ENCODE measurements around the gene SIN3A. TPM values are rescaled to one million over a fixed set of nuclear protein-coding genes. Genes with fewer than 3 reads are reported as not detected.

Gene SIN3A
- total and polyA plus RNA-seq, 2 donors (not counting 1 experiment from before 2014, with no cell fraction given) = 23.0 to 27.2 TPM

- DNase-seq (ENCODE audit: low read depth in 2 of 2) = no peak
- H3K4me1 ChIP-seq (ENCODE audit: control insufficient read depth, extremely low read depth, insufficient read depth, low read length) = peaks cover 9% of the 10 kb centered on the region
- no peak for TF ChIP-seq CTCF (conservative IDR thresholded peaks at IDR 0.05 in 1 of 2, IDR thresholded peaks at IDR 0.05 in 1 of 2; ENCODE audit: low read depth in 1 of 2, low read length in 2 of 2)
- TF ChIP-seq EZH2 (IDR thresholded peaks at IDR 0.05; ENCODE audit: low read length, missing control alignments) = no peak
- H2AFZ ChIP-seq (ENCODE audit: low read length) = no peak overlapping the region
- H3K79me2 ChIP-seq (ENCODE audit: control insufficient read depth, insufficient read depth, low read length) = peaks cover 8% of the 10 kb centered on the region
- H4K20me1 ChIP-seq (ENCODE audit: control insufficient read depth, extremely low read depth, insufficient read depth, low read length) = no peaks in the 10 kb centered on the region
- H3K4me2 ChIP-seq (ENCODE audit: extremely low read depth, insufficient read depth, low read length) = peak overlapping the region; percentile 72
- H3K9me3 ChIP-seq (ENCODE audit: control insufficient read depth, insufficient read depth, low read depth, low read length) = no peaks in the 10 kb centered on the region
- no peak overlapping the region for H3K9ac ChIP-seq (ENCODE audit: insufficient read depth, low read length)
- peak overlapping the region; percentile 63 to 88 (median 73) for H3K4me3 ChIP-seq (replicated peaks in 1 of 4; ENCODE audit: control extremely low read depth in 1 of 4, insufficient read depth in 1 of 4, low read depth in 3 of 4, low read length in 4 of 4)
- peaks cover 14% of the 10 kb centered on the region for H3K36me3 ChIP-seq (ENCODE audit: control insufficient read depth, insufficient read depth, low read length)
- peak overlapping the region; percentile 86 for H3K27ac ChIP-seq (ENCODE audit: insufficient read depth, low read length)
- H3K27me3 ChIP-seq (ENCODE audit: control insufficient read depth, insufficient read depth, low read length) = no peaks in the 10 kb centered on the region
These were observed 84.0 kb downstream of the SIN3A start for GRCh38 chr15:75367406-75367912.

- TF ChIP-seq CTCF (conservative IDR thresholded peaks at IDR 0.05 in 1 of 2, IDR thresholded peaks at IDR 0.05 in 1 of 2; ENCODE audit: low read depth in 1 of 2, low read length in 2 of 2) (no peak), EZH2 (IDR thresholded peaks at IDR 0.05; ENCODE audit: low read length, missing control alignments) (no peak)
- no peak overlapping the region for H3K4me2 ChIP-seq (ENCODE audit: extremely low read depth, insufficient read depth, low read length)
These were observed 84.5 kb downstream of the SIN3A start for GRCh38 chr15:75367006-75367405.

GRCh38 chr15:75366163-75366562 is 85.3 kb downstream of the SIN3A start:
- Histone ChIP-seq H3K9me3 (ENCODE audit: control insufficient read depth, insufficient read depth, low read depth, low read length) (no peaks in the 10 kb centered on the region), H4K20me1 (ENCODE audit: control insufficient read depth, extremely low read depth, insufficient read depth, low read length) (no peaks in the 10 kb centered on the region), H2AFZ (ENCODE audit: low read length) (no peak overlapping the region), H3K4me1 (ENCODE audit: control insufficient read depth, extremely low read depth, insufficient read depth, low read length) (peaks cover 9% of the 10 kb centered on the region), H3K79me2 (ENCODE audit: control insufficient read depth, insufficient read depth, low read length) (peaks cover 8% of the 10 kb centered on the region), H3K9ac (ENCODE audit: insufficient read depth, low read length) (no peak overlapping the region), H3K27me3 (ENCODE audit: control insufficient read depth, insufficient read depth, low read length) (no peaks in the 10 kb centered on the region), H3K4me3 (replicated peaks in 1 of 4; ENCODE audit: control extremely low read depth in 1 of 4, insufficient read depth in 1 of 4, low read depth in 3 of 4, low read length in 4 of 4) (no peak overlapping the region), H3K27ac (ENCODE audit: insufficient read depth, low read length) (no peak overlapping the region), H3K36me3 (ENCODE audit: control insufficient read depth, insufficient read depth, low read length) (peaks cover 21% of the 10 kb centered on the region), H3K4me2 (ENCODE audit: extremely low read depth, insufficient read depth, low read length) (no peak overlapping the region)
- no peak for DNase-seq (ENCODE audit: low read depth in 2 of 2)
- TF ChIP-seq EZH2 (IDR thresholded peaks at IDR 0.05; ENCODE audit: low read length, missing control alignments) (no peak), CTCF (conservative IDR thresholded peaks at IDR 0.05 in 1 of 2, IDR thresholded peaks at IDR 0.05 in 1 of 2; ENCODE audit: low read depth in 1 of 2, low read length in 2 of 2) (no peak)

More at GRCh38 chr15:75367006-75367405, 84.5 kb downstream of the SIN3A start:
- Histone ChIP-seq H3K4me3 (replicated peaks in 1 of 4; ENCODE audit: control extremely low read depth in 1 of 4, insufficient read depth in 1 of 4, low read depth in 3 of 4, low read length in 4 of 4) (no peak overlapping the region), H3K27ac (ENCODE audit: insufficient read depth, low read length) (no peak overlapping the region), H3K4me1 (ENCODE audit: control insufficient read depth, extremely low read depth, insufficient read depth, low read length) (peaks cover 9% of the 10 kb centered on the region), H3K36me3 (ENCODE audit: control insufficient read depth, insufficient read depth, low read length) (peaks cover 17% of the 10 kb centered on the region), H3K79me2 (ENCODE audit: control insufficient read depth, insufficient read depth, low read length) (peaks cover 8% of the 10 kb centered on the region), H3K27me3 (ENCODE audit: control insufficient read depth, insufficient read depth, low read length) (no peaks in the 10 kb centered on the region), H3K9me3 (ENCODE audit: control insufficient read depth, insufficient read depth, low read depth, low read length) (no peaks in the 10 kb centered on the region), H2AFZ (ENCODE audit: low read length) (no peak overlapping the region), H3K9ac (ENCODE audit: insufficient read depth, low read length) (no peak overlapping the region), H4K20me1 (ENCODE audit: control insufficient read depth, extremely low read depth, insufficient read depth, low read length) (no peaks in the 10 kb centered on the region)
- no peak for DNase-seq (ENCODE audit: low read depth in 2 of 2)
